HUDEP-2 (cell line): ENCODE data around the gene MAT2B.
A peak's percentile ranks its signal among the peaks of the same experiment; 100 is the strongest.

Experiments
- DNase-seq, 76 experiments: peaks; one replicate each; lab custom pipeline; 2025; ENCODE audit not compliant: unreplicated experiment in 76 of 76; lab: John Stamatoyannopoulos, UW

MAT2B gene

GRCh38 chr5:163548649-163549048 lies 43.2 kb downstream of the MAT2B start:
- no peak for DNase-seq

DNA sequence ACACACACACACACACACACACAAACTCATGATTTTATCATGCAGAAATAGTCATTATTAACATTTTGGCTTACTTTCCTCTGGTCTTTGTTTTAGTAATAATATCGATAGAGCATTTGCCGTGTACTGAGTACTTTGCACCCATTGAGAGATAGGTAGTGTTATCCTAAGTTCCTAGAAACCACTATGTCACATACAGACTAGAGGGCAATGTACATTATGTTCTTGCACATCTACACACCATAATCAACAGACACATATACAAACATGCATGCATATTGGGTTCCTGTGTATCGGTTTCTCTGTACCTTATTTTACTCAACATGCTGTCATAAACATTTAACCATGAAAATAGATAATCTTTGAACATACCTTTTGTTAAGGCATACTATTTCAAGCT lies 45.7 kb downstream of the MAT2B start:
- no peak for DNase-seq

DNA sequence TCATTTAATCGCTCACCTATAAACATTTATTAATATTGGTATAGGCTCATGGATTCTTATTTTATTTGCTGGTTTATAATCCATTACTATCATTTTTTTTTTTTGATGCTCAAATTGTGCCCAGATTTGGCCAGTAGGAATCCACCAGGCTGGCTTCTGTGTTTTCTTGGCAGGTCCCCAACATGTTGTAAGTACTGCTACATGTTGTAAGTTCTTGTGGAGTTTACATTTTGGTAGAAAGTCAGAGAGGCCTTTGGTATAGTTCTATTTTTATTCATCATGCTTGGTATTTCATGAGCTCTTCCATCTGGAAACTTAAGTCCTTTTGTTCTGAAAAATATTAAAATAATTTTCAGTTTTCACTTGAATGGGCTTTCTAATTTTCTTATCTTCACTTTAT lies 47.1 kb downstream of the MAT2B start:
- DNase-seq: no peak

GRCh38 chr5:163561339-163561738 lies 55.9 kb downstream of the MAT2B start:
- DNase-seq: no peak

- DNase-seq: no peak
Observed at GRCh38 chr5:163562071-163562470, 56.7 kb downstream of the MAT2B start.

GRCh38 chr5:163563112-163563511 lies 57.7 kb downstream of the MAT2B start:
- no peak for DNase-seq

GRCh38 chr5:163563880-163564279 lies 58.5 kb downstream of the MAT2B start:
- no peak for DNase-seq

DNA sequence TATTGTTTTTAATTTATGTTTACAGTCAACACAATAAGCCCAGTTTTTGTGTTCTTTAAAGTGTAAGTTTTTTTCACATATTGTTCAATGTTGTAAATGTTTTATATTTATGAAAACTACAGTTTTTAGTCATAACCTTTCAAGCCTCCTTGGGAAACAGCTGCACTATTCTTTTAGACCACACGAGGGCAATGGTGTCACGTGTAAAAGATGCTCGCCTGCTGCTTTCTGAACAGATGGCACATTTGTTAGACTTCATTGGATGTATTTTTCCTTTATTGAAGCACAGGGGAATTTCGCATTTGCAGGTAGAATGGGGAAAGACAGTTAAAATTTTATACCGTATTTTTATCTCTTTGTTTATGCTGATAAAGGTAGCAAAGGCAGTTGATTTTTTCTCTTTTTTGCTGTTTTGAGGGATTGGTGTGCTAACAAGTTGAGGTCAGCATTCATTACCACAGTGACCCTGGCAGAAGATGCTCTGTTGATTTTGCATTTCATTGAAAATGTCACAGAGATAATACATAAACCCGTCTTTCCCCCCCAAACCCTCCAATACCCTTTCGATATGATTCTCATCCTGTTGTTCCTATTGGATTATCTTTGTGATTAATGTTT lies 59.0 kb downstream of the MAT2B start:
- peak in 37 of 76 experiments; percentile 1 to 55 (median 16) for DNase-seq

- no peak for DNase-seq
Observed at GRCh38 chr5:163565492-163565891, 60.1 kb downstream of the MAT2B start.

DNA sequence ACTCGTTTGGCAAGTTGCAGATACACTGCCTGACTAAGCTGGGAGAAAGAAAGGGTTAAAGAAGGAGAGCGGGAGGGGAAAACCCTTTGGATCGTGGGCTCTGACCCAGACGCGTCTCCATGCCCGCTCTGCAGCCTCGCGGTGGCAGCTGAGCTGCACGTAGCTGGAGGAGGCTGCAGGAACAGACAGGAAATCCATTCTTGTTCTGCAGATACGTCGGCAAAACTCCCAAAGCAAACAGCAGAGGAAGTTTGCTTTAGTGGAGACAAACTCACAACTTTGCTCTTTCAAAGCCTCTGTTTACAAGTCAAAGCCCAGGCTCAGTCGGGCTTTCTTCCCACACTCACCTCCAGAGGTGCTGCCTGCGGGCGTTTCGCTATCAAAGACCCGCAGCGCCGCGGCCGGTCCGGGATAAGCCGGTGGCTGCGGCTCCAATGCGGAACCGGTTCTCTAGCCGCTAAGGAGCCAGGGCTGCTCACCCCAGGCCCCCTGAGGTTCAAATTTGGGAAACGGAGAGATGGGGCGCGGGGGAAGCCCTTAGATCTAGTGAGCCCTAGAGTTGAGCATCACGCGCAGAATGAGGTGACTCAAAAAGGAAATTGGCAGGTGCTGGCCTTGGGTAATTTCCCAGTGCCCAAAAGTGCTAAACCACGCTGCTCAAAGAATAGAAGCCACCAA lies 60.7 kb downstream of the MAT2B start:
- no peak for DNase-seq

- DNase-seq: no peak
Observed at GRCh38 chr5:163566678-163567077, 61.3 kb downstream of the MAT2B start.

DNA sequence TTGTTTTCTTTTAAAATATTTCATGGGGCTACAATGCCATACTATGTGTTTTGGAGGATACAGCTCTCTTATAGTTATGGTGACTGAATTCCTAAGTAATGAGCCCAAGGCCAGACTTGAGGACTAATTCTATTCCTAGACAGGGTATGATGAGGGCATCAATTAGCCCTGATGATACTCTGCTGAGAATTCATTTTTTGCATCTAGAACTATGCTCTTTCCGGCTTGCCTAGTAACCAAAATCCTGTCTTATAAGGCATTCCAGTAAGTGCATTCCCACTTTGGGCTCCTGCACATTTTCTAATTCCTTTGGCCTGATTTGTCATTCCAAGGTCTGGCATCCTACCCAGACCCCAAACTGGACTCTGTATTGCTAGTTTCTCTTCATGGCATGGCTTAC lies 62.4 kb downstream of the MAT2B start:
- DNase-seq: no peak
